NCI-H1694 (cell line): ENCODE measurements around the gene FAM20C.

Experiments
- DNase-seq: peaks from one replicate; lab custom pipeline; 2025; lab: John Stamatoyannopoulos, UW

Gene FAM20C

GRCh38 chr7:208816-209215 is 16.4 kb downstream of the FAM20C start:
- DNase-seq: no peak

- no peak for DNase-seq
Observed at GRCh38 chr7:209416-209815, 17.0 kb downstream of the FAM20C start.

- no peak for DNase-seq
Observed at GRCh38 chr7:209906-210305, 17.5 kb downstream of the FAM20C start.

- DNase-seq: no peak
Observed at GRCh38 chr7:210401-210925, 18.1 kb downstream of the FAM20C start.

GRCh38 chr7:211033-211714 is 18.8 kb downstream of the FAM20C start:
- no peak for DNase-seq

- no peak for DNase-seq
Observed at GRCh38 chr7:211715-212058, 19.3 kb downstream of the FAM20C start.

- no peak for DNase-seq
Observed at GRCh38 chr7:212754-213153, 20.4 kb downstream of the FAM20C start.

GRCh38 chr7:213324-213993 is 21.1 kb downstream of the FAM20C start:
- DNase-seq: no peak

- no peak for DNase-seq
Observed at GRCh38 chr7:214410-215212, 22.2 kb downstream of the FAM20C start.

DNA sequence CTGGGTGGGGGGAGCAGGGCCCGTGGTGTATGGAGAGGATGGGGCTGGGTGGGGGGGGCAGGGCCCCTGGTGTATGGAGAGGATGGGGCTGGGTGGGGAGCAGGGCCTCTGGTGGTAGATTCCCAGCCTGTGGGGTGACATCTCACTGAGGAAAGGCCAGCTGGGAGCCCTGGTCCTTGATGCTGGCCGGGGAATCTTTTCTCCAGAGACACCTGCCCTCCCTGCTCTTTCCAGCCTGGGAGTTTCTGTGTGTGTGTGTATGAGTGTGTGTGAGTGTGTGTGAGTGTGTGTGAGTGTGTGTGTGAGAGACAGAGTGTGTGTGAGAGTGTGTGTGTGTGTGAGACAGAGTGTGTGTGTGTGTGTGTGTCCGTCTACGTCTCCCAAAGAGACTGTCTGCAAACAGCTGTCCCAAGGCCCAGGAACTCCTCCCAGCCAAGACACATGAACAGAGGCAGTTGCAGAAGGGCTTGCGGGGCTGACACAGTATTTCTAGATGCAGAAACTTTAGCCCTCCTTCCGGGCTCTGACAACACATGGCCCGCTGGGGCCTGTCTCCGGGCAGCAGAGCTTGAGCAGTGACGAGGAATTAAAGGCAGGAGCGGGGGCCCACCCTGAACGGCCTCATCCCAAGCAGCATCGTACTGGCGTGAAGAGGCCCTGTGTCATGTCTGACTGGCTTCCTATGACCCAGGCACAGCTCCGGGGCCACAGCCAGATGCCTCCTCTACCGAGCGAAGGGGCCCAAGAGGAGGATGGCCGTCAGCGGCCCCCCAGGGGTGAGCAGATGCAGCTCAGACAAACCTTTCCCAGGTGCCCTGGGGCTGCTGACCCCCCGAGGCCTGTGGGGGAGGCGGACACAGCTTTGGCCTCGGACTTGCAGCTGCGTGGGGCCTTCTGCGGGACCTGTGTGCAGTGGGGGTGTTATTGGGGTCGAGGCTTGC is 24.3 kb downstream of the FAM20C start:
- DNase-seq: no peak

GRCh38 chr7:217781-218180 is 25.4 kb downstream of the FAM20C start:
- DNase-seq: no peak

GRCh38 chr7:218316-218715 is 25.9 kb downstream of the FAM20C start:
- DNase-seq: no peak

GRCh38 chr7:218896-219580 is 26.7 kb downstream of the FAM20C start:
- DNase-seq: no peak

- no peak for DNase-seq
Observed at GRCh38 chr7:219581-220150, 27.3 kb downstream of the FAM20C start.

- no peak for DNase-seq
Observed at GRCh38 chr7:220151-220841, 27.9 kb downstream of the FAM20C start.

GRCh38 chr7:221978-222715 is 29.8 kb downstream of the FAM20C start:
- no peak for DNase-seq

DNA sequence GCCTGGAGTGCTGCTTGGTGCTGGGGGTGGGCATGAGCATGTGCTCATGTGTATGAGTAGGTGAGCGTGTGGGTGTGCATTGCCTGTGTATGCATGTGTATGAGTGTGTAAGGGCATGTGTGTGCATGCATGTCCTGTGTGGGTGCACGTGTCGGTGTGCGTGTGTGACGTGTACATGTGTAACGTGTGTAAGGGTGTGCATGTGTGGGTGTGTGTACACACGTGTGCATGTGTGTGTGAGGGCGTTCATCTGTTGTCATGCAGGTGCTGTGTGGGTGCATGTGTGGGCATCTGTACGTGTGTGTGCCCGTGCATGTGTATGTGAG is 30.3 kb downstream of the FAM20C start:
- no peak for DNase-seq

- no peak for DNase-seq
Observed at GRCh38 chr7:223118-223800, 30.9 kb downstream of the FAM20C start.

DNA sequence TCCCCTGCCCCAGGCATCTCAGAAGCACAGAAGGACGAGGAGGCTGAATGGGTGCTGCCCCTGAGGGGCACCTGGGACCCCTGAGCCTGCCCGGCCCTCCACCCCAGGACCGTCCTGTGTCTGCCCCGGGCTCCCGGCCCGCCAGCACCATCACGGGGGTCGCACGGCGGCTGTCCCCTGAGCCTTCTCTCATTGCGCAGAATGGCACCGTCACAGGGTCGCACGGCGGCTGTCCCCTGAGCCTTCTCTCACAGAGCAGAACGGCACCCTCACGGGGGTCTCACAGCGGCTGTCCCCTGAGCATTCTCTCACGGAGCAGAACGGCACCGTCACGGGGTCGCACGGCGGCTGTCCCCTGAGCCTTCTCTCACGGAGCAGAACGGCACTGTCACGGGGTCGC is 31.5 kb downstream of the FAM20C start:
- DNase-seq: no peak
